ENCODE results near the gene BPI. TPM values are rescaled to one million over a fixed set of nuclear protein-coding genes. Genes with fewer than 3 reads are reported as not detected.

The BPI gene
- total RNA-seq, 1 donor: under 0.01 TPM

- H3K4me2 ChIP-seq (ENCODE audit: insufficient read depth, low read length): no peak overlapping the region
- H2AFZ ChIP-seq (ENCODE audit: low read length): no peak overlapping the region
- H3K36me3 ChIP-seq (ENCODE audit: insufficient read depth, low read length): no peaks in the 10 kb centered on the region
- H3K9me3 ChIP-seq (ENCODE audit: low read depth, low read length): no peaks in the 10 kb centered on the region
- no peak overlapping the region for H3K27ac ChIP-seq (ENCODE audit: low read depth, low read length)
- H3K27me3 ChIP-seq (ENCODE audit: insufficient read depth, low read length): peaks cover 7% of the 10 kb centered on the region
- H3K79me2 ChIP-seq (ENCODE audit: insufficient read depth, low read length): no peaks in the 10 kb centered on the region
- H3K4me1 ChIP-seq (ENCODE audit: insufficient read depth, low read length): peaks cover 3% of the 10 kb centered on the region
- TF ChIP-seq, protein P1, sequence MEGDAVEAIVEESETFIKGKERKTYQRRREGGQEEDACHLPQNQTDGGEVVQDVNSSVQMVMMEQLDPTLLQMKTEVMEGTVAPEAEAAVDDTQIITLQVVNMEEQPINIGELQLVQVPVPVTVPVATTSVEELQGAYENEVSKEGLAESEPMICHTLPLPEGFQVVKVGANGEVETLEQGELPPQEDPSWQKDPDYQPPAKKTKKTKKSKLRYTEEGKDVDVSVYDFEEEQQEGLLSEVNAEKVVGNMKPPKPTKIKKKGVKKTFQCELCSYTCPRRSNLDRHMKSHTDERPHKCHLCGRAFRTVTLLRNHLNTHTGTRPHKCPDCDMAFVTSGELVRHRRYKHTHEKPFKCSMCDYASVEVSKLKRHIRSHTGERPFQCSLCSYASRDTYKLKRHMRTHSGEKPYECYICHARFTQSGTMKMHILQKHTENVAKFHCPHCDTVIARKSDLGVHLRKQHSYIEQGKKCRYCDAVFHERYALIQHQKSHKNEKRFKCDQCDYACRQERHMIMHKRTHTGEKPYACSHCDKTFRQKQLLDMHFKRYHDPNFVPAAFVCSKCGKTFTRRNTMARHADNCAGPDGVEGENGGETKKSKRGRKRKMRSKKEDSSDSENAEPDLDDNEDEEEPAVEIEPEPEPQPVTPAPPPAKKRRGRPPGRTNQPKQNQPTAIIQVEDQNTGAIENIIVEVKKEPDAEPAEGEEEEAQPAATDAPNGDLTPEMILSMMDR (IDR thresholded peaks at IDR 0.05; ENCODE audit: extremely low read depth, low read depth, low read length): no peak
- H3K4me3 ChIP-seq (ENCODE audit: insufficient read depth, low read length): no peak overlapping the region
- no peak for DNase-seq (ENCODE audit: insufficient read length, low spot score, missing footprints)
- no peaks in the 10 kb centered on the region for H4K20me1 ChIP-seq (ENCODE audit: insufficient read depth, low read length)
Observed at GRCh38 chr20:38354227-38354626, 50.3 kb downstream of the BPI start.

- Histone ChIP-seq H3K4me1 (ENCODE audit: insufficient read depth, low read length) (peaks cover 3% of the 10 kb centered on the region), H3K27ac (ENCODE audit: low read depth, low read length) (no peak overlapping the region), H3K79me2 (ENCODE audit: insufficient read depth, low read length) (no peaks in the 10 kb centered on the region), H3K27me3 (ENCODE audit: insufficient read depth, low read length) (peaks cover 3% of the 10 kb centered on the region), H4K20me1 (ENCODE audit: insufficient read depth, low read length) (no peaks in the 10 kb centered on the region), H3K36me3 (ENCODE audit: insufficient read depth, low read length) (no peaks in the 10 kb centered on the region), H3K4me3 (ENCODE audit: insufficient read depth, low read length) (no peak overlapping the region), H3K9me3 (ENCODE audit: low read depth, low read length) (no peaks in the 10 kb centered on the region), H3K4me2 (ENCODE audit: insufficient read depth, low read length) (no peak overlapping the region), H2AFZ (ENCODE audit: low read length) (no peak overlapping the region)
- TF ChIP-seq, protein P1 (IDR thresholded peaks at IDR 0.05; ENCODE audit: extremely low read depth, low read depth, low read length): no peak
- no peak for DNase-seq (ENCODE audit: insufficient read length, low spot score, missing footprints)
Observed at GRCh38 chr20:38355161-38356012, 51.4 kb downstream of the BPI start.

- H3K36me3 ChIP-seq (ENCODE audit: insufficient read depth, low read length): no peaks in the 10 kb centered on the region
- no peak for DNase-seq (ENCODE audit: insufficient read length, low spot score, missing footprints)
Observed at GRCh38 chr20:38357653-38358207, 53.8 kb downstream of the BPI start.

GRCh38 chr20:38358556-38358955, 54.6 kb downstream of the BPI start:
- DNase-seq (ENCODE audit: insufficient read length, low spot score, missing footprints): no peak
- no peaks in the 10 kb centered on the region for H3K4me1 ChIP-seq (ENCODE audit: insufficient read depth, low read length)
- H3K79me2 ChIP-seq (ENCODE audit: insufficient read depth, low read length): no peaks in the 10 kb centered on the region
- H2AFZ ChIP-seq (ENCODE audit: low read length): no peak overlapping the region
- H3K9me3 ChIP-seq (ENCODE audit: low read depth, low read length): no peaks in the 10 kb centered on the region
- TF ChIP-seq, protein P1 (IDR thresholded peaks at IDR 0.05; ENCODE audit: extremely low read depth, low read depth, low read length): no peak
- H3K4me3 ChIP-seq (ENCODE audit: insufficient read depth, low read length): no peak overlapping the region
- no peak overlapping the region for H3K4me2 ChIP-seq (ENCODE audit: insufficient read depth, low read length)
- H3K27me3 ChIP-seq (ENCODE audit: insufficient read depth, low read length): peaks cover 3% of the 10 kb centered on the region
- no peak overlapping the region for H3K27ac ChIP-seq (ENCODE audit: low read depth, low read length)
- no peaks in the 10 kb centered on the region for H3K36me3 ChIP-seq (ENCODE audit: insufficient read depth, low read length)
- no peaks in the 10 kb centered on the region for H4K20me1 ChIP-seq (ENCODE audit: insufficient read depth, low read length)

More at GRCh38 chr20:38357653-38358207, 53.8 kb downstream of the BPI start:
- H3K4me3 ChIP-seq (ENCODE audit: insufficient read depth, low read length): no peak overlapping the region
- H3K79me2 ChIP-seq (ENCODE audit: insufficient read depth, low read length): no peaks in the 10 kb centered on the region
- peaks cover 3% of the 10 kb centered on the region for H3K4me1 ChIP-seq (ENCODE audit: insufficient read depth, low read length)
- TF ChIP-seq, protein P1 (IDR thresholded peaks at IDR 0.05; ENCODE audit: extremely low read depth, low read depth, low read length): no peak
- peaks cover 3% of the 10 kb centered on the region for H3K27me3 ChIP-seq (ENCODE audit: insufficient read depth, low read length)
- H2AFZ ChIP-seq (ENCODE audit: low read length): no peak overlapping the region
- H3K9me3 ChIP-seq (ENCODE audit: low read depth, low read length): no peaks in the 10 kb centered on the region
- no peak overlapping the region for H3K27ac ChIP-seq (ENCODE audit: low read depth, low read length)
- H3K4me2 ChIP-seq (ENCODE audit: insufficient read depth, low read length): no peak overlapping the region
- H4K20me1 ChIP-seq (ENCODE audit: insufficient read depth, low read length): no peaks in the 10 kb centered on the region

All from osteoblast (primary cell).